Measurements from ENCODE around the gene SNHG17.

- no peak for TF ChIP-seq POLR2A (IDR thresholded peaks at IDR 0.05)
- TF ChIP-seq CTCF (IDR thresholded peaks at IDR 0.05) = no peak
These were observed 52.0 kb downstream of the SNHG17 start for GRCh38 chr20:38383147-38383546.
